GM12878 (cell line): Measurements from ENCODE around the gene SALL3. TPM values are rescaled to one million over a fixed set of nuclear protein-coding genes. Genes with fewer than 3 reads are reported as not detected.

Source experiments
- ATAC-seq: fragments of 200-7000 bp; cut with Tn5 transposase; 3 replicates; pipeline ENCODE4 v1.9.1; 2020; ENCODE audit warnings: mild to moderate bottlenecking, moderate library complexity
- BruUV-seq: library from RNA; stranded (reverse); fragments of 400-500 nt; replicated peaks from 2 replicates; lab custom pipeline; 2021; lab: Mats Ljungman, UMichigan
- CTCF ChIA-PET: fragments of 300-600 bp; sonication (Branson Sonifier 250); formaldehyde crosslinking; extraction: SDS; loops from one replicate; lab custom pipeline; 2021; ENCODE audit warnings: inconsistent platforms; lab: Yijun Ruan, JAX
- POLR2A ChIA-PET: fragments of 350-600 bp; formaldehyde crosslinking; extraction: SDS; loops from one replicate; lab custom pipeline; 2021; ENCODE audit warnings: inconsistent platforms; lab: Charles Lee
- RAD21 ChIA-PET: fragments of 300-600 bp; sonication (Branson Sonifier 250); formaldehyde crosslinking; loops from one replicate; lab custom pipeline; 2023; ENCODE audit warnings: antibody characterized with exemption; ENCODE audit not compliant: unreplicated experiment; lab: Charles Lee
- SMC1A ChIA-PET: fragments of 300-600 bp; sonication (Branson Sonifier 250); formaldehyde crosslinking; loops from one replicate; lab custom pipeline; 2023; ENCODE audit not compliant: unreplicated experiment, uncharacterized antibody; lab: Charles Lee
- DNase-seq: peaks from one replicate; pipeline ENCODE4 v3.0.0-alpha.2; 2011; ENCODE audit warnings: low read depth, low spot score
- FAIRE-seq: peaks from 3 replicates; lab custom pipeline; 2011; peaks lifted over from hg19 to GRCh38; lab: Jason Lieb, UNC
- H2AFZ ChIP-seq: 2 replicates; pipeline ENCODE4 v1.6.0; 2011; ENCODE audit warnings: low read depth, low read length, control low read depth; ENCODE audit not compliant: control insufficient read depth
- H3K27ac ChIP-seq: 2 replicates; pipeline ENCODE4 v1.5.1; 2011; ENCODE audit warnings: control low read depth; ENCODE audit not compliant: control insufficient read depth, insufficient read depth
- H3K27me3 ChIP-seq, 2 experiments: replicated peaks in 1 of 2; 2 replicates each; pipeline versions ENCODE4 v1.6.0 to v1.6.1; 2011; ENCODE audit warnings: low read length in 1 of 2; ENCODE audit not compliant: control insufficient read depth in 2 of 2, insufficient read depth in 2 of 2
- H3K36me3 ChIP-seq, 2 experiments: 2 replicates each; pipeline ENCODE4 v1.5.1; 2011; ENCODE audit warnings: low read length in 1 of 2; ENCODE audit not compliant: control insufficient read depth in 2 of 2, insufficient read depth in 2 of 2
- H3K4me1 ChIP-seq: 2 replicates; pipeline ENCODE4 v1.6.1; 2011; ENCODE audit warnings: mild to moderate bottlenecking, low read length, moderate library complexity, mixed read lengths; ENCODE audit not compliant: control insufficient read depth, insufficient read depth
- H3K4me2 ChIP-seq: 2 replicates; pipeline ENCODE4 v1.6.0; 2011; ENCODE audit warnings: control low read depth; ENCODE audit not compliant: control insufficient read depth, insufficient read depth
- H3K4me3 ChIP-seq: fragments of 200-600 bp; sonication (generic); 2 replicates; pipeline ENCODE4 v1.5.1; 2016
- H3K79me2 ChIP-seq: 2 replicates; pipeline ENCODE4 v1.6.0; 2011; ENCODE audit warnings: low read length; ENCODE audit not compliant: control insufficient read depth, insufficient read depth
- H3K9ac ChIP-seq: 2 replicates; pipeline ENCODE4 v1.8.0; 2011; ENCODE audit warnings: low read length, control low read depth, mixed read lengths; ENCODE audit not compliant: control insufficient read depth, insufficient read depth
- H3K9me3 ChIP-seq: replicated peaks from 3 replicates; pipeline ENCODE4 v1.5.1; 2011; ENCODE audit warnings: mild to moderate bottlenecking, low read length; ENCODE audit not compliant: control insufficient read depth, insufficient read depth
- H4K20me1 ChIP-seq: 2 replicates; pipeline ENCODE4 v1.6.0; 2011; ENCODE audit not compliant: control insufficient read depth, insufficient read depth
- DPF2 ChIP-seq: fragments of 450-650 bp; IDR thresholded peaks from 2 replicates; pipeline ENCODE4 v1.6.1; 2017; ENCODE audit warnings: mild to moderate bottlenecking
- EP300 ChIP-seq, 2 experiments: fragments of 150-350 bp in 1 of 2; IDR thresholded peaks; 2 replicates each; pipeline ENCODE4 v1.6.1; 2011 to 2012; ENCODE audit warnings: low read depth in 2 of 2, low read length in 2 of 2, borderline replicate concordance in 1 of 2, improper control_type of control experiment in 1 of 2, inconsistent platforms in 1 of 2; ENCODE audit not compliant: control insufficient read depth in 1 of 2
- GABPA ChIP-seq: IDR thresholded peaks from 2 replicates; pipeline ENCODE4 v1.6.1; 2014; ENCODE audit warnings: antibody characterized with exemption, low read depth, mild to moderate bottlenecking, inconsistent platforms
- MTA2 ChIP-seq: fragments of 450-650 bp; IDR thresholded peaks from 2 replicates; pipeline ENCODE4 v1.6.1; 2016; ENCODE audit warnings: low read depth, mild to moderate bottlenecking, moderate library complexity
- POLR2A ChIP-seq: IDR thresholded peaks from 2 replicates; pipeline ENCODE4 v1.6.1; 2011; ENCODE audit warnings: low read depth, mild to moderate bottlenecking, low read length
- SMC3 ChIP-seq: IDR thresholded peaks from 2 replicates; pipeline ENCODE4 v1.6.1; 2011; ENCODE audit warnings: low read length, improper control_type of control experiment, borderline replicate concordance
- SP1 ChIP-seq: IDR thresholded peaks from one replicate; pipeline ENCODE4 v1.6.1; 2011; ENCODE audit warnings: low read depth, low read length
- YBX1 ChIP-seq: fragments of 450-650 bp; IDR thresholded peaks from 2 replicates; pipeline ENCODE4 v1.6.1; 2016; ENCODE audit warnings: antibody characterized with exemption
- ZBTB4 ChIP-seq: fragments of 450-650 bp; formaldehyde crosslinking; IDR thresholded peaks from 2 replicates; pipeline ENCODE4 v1.4.0; 2022; ENCODE audit warnings: mild to moderate bottlenecking, moderate library complexity
- ZBTB40 ChIP-seq: fragments of 450-650 bp; IDR thresholded peaks from 2 replicates; pipeline ENCODE4 v1.6.1; 2016; ENCODE audit warnings: mild to moderate bottlenecking, moderate library complexity, borderline replicate concordance
- WGBS: methylation state at CpG from one replicate; pipeline ENCODE4 v1.1.6; 2016; ENCODE audit warnings: low lambda C conversion rate; ENCODE audit not compliant: insufficient replicate concordance, insufficient coverage; ENCODE audit errors: missing lambda C conversion rate; 5-methylcytosine and 5-hydroxymethylcytosine counted together
- in situ Hi-C: fragments of 300-500 bp; cut with MboI; formaldehyde crosslinking; loops from 9 replicates; pipeline ENCODE4 v1.14.3; 2018; ENCODE audit warnings: mixed read lengths
- intact Hi-C: fragments of 100-400 bp; cut with micrococcal nuclease; formaldehyde crosslinking; loops from one replicate; pipeline ENCODE4 v1.14.2; 2022; ENCODE audit not compliant: unreplicated experiment
- polyA plus RNA-seq, 11 experiments: library from polyadenylated mRNA; depleted of rRNA in 4 of 11; unstranded in 6 of 11; stranded (reverse) in 5 of 11; fragments of >200 nt; fragmentation: Nextera tagmentation in 4 of 11; fragmentation: Illumina TruSeq in 1 of 11; extraction: Ambion mirVana in 4 of 11; extraction: Trizol in 1 of 11; gene quantifications; 1 replicate in 1 of 11; 2 replicates in 10 of 11; pipeline versions ENCODE4 v1.2.1 to v1.2.3, GENCODE V29; 2011 to 2016; ENCODE audit warnings: inconsistent platforms in 2 of 11, missing spikeins in 2 of 11, low read depth in 1 of 11
- total RNA-seq, 4 experiments: library from RNA; depleted of rRNA in 3 of 4; stranded (reverse); fragments of >200 nt in 3 of 4; fragmentation: Illumina TruSeq in 1 of 4; extraction: Trizol in 1 of 4; gene quantifications; 2 replicates each; pipeline versions ENCODE4 v1.2.1 to v1.2.3, GENCODE V29; 2013 to 2021

Gene SALL3
- total and polyA plus RNA-seq, 10 of the 15 experiments (the other 5 are each of a cell fraction or from before 2014, with no cell fraction given), result 0.01 to 0.10 (median 0.07) TPM; not detected in 7

GRCh38 chr18:78994531-78994930, 14.9 kb downstream of the SALL3 start:
- Histone ChIP-seq H4K20me1 (no peaks in the 10 kb centered on the region), H3K27me3 (no peaks in the 10 kb centered on the region), H3K79me2 (no peaks in the 10 kb centered on the region), H3K27ac (no peak overlapping the region), H3K4me3 (no peak overlapping the region), H2AFZ (no peak overlapping the region), H3K9me3 (no peaks in the 10 kb centered on the region; the same call in 2 of the 3 replicates), H3K4me2 (no peak overlapping the region), H3K36me3 (no peaks in the 10 kb centered on the region), H3K4me1 (no peaks in the 10 kb centered on the region), H3K9ac (no peak overlapping the region)
- intact Hi-C loops (no loop called here), in situ Hi-C loops (no loop called here)
- ChIA-PET CTCF (no interaction called here), SMC1A (no interaction called here), RAD21 (no interaction called here), POLR2A (no interaction called here)
- TF ChIP-seq MTA2, result no peak
- no peak for DNase-seq
- WGBS, result 87% methylated on average over 36 of the region's 38 CpGs
- FAIRE-seq, result no peak
- no TSS peak for BruUV-seq
- no peak for ATAC-seq

GRCh38 chr18:78994977-78995582, 15.5 kb downstream of the SALL3 start:
- ATAC-seq, result no peak
- no peaks in the 10 kb centered on the region for H3K79me2 ChIP-seq
- no peaks in the 10 kb centered on the region for H3K27me3 ChIP-seq
- SMC1A ChIA-PET, result no interaction called here
- no peak overlapping the region for H2AFZ ChIP-seq
- no peak for FAIRE-seq
- H3K9ac ChIP-seq, result no peak overlapping the region
- H3K36me3 ChIP-seq, result no peaks in the 10 kb centered on the region
- no TSS peak for BruUV-seq
- H4K20me1 ChIP-seq, result no peaks in the 10 kb centered on the region
- DNase-seq, result no peak
- no peaks in the 10 kb centered on the region for H3K4me1 ChIP-seq
- CTCF ChIA-PET, result no interaction called here
- intact Hi-C loops (no loop called here), in situ Hi-C loops (no loop called here)
- H3K4me2 ChIP-seq, result no peak overlapping the region
- WGBS, result 90% methylated on average over 41 of the region's 44 CpGs
- H3K4me3 ChIP-seq, result no peak overlapping the region
- POLR2A ChIA-PET, result no interaction called here
- H3K9me3 ChIP-seq, result no peaks in the 10 kb centered on the region; the same call in 2 of the 3 replicates
- H3K27ac ChIP-seq, result no peak overlapping the region
- RAD21 ChIA-PET, result no interaction called here
- TF ChIP-seq YBX1, result no peak
- no peak for TF ChIP-seq GABPA
- no peak for TF ChIP-seq ZBTB40
- no peak for TF ChIP-seq POLR2A
- no peak for TF ChIP-seq DPF2
- no peak for TF ChIP-seq ZBTB4 (CRISPR knock-in tag)
- TF ChIP-seq SMC3, result no peak
- TF ChIP-seq EP300 (IDR thresholded peaks at IDR 0.05; ENCODE audit: borderline replicate concordance in 1 of 2, control insufficient read depth in 1 of 2, low read depth in 2 of 2, low read length in 2 of 2), result no peak
- no peak for TF ChIP-seq SP1
